Amygdala (tissue), 56 donors: ENCODE results near the gene SHISA6.

Source experiments
- DNase-seq, 56 donors: peaks; one replicate each; lab custom pipeline; 2025; lab: John Stamatoyannopoulos, UW

Gene SHISA6

GRCh38 chr17:11506635-11507034 lies 265.6 kb downstream of the SHISA6 start:
- DNase-seq, result no peak

GRCh38 chr17:11511696-11512095 lies 270.7 kb downstream of the SHISA6 start:
- no peak for DNase-seq

GRCh38 chr17:11514565-11514964 lies 273.6 kb downstream of the SHISA6 start:
- no peak for DNase-seq

- DNase-seq, result no peak
These were observed 274.1 kb downstream of the SHISA6 start for GRCh38 chr17:11514981-11515680.

- DNase-seq, result no peak
These were observed 274.9 kb downstream of the SHISA6 start for GRCh38 chr17:11515901-11516300.

GRCh38 chr17:11535231-11535630 lies 294.2 kb downstream of the SHISA6 start:
- DNase-seq, result no peak

- DNase-seq, result no peak
These were observed 297.4 kb downstream of the SHISA6 start for GRCh38 chr17:11538366-11538765.

- no peak for DNase-seq
These were observed 298.6 kb downstream of the SHISA6 start for GRCh38 chr17:11539637-11540036.

GRCh38 chr17:11545002-11545401 lies 304.0 kb downstream of the SHISA6 start:
- DNase-seq, result no peak

GRCh38 chr17:11545696-11546095 lies 304.7 kb downstream of the SHISA6 start:
- no peak for DNase-seq

- no peak for DNase-seq
These were observed 306.8 kb downstream of the SHISA6 start for GRCh38 chr17:11547853-11548252.

GRCh38 chr17:11548398-11548797 lies 307.4 kb downstream of the SHISA6 start:
- no peak for DNase-seq

- DNase-seq, result no peak
These were observed 309.4 kb downstream of the SHISA6 start for GRCh38 chr17:11550431-11550830.

GRCh38 chr17:11551442-11551841 lies 310.4 kb downstream of the SHISA6 start:
- peak in 2 of 56 donors; percentile 6 to 49 for DNase-seq

GRCh38 chr17:11553135-11553534 lies 312.1 kb downstream of the SHISA6 start:
- DNase-seq, result peak in 2 of 56 donors; percentile 5 to 41

GRCh38 chr17:11554042-11554441 lies 313.0 kb downstream of the SHISA6 start:
- no peak for DNase-seq

- DNase-seq, result no peak
These were observed 313.5 kb downstream of the SHISA6 start for GRCh38 chr17:11554542-11554941.

- no peak for DNase-seq
These were observed 314.5 kb downstream of the SHISA6 start for GRCh38 chr17:11555530-11555929.

GRCh38 chr17:11557727-11558452 lies 316.9 kb downstream of the SHISA6 start:
- no peak for DNase-seq

GRCh38 chr17:11558681-11559234 lies 317.7 kb downstream of the SHISA6 start:
- DNase-seq, result no peak

GRCh38 chr17:11559601-11560000 lies 318.6 kb downstream of the SHISA6 start:
- DNase-seq, result no peak

GRCh38 chr17:11561281-11561680 lies 320.3 kb downstream of the SHISA6 start:
- no peak for DNase-seq
